Mesendoderm (in vitro differentiated cells): ENCODE measurements around the gene PLCB1.

Experiments used
- DNase-seq: peaks from one replicate; pipeline ENCODE4 v3.0.0; 2013
- H2AK5ac ChIP-seq: 2 replicates; pipeline ENCODE4 v1.6.1; 2013; ENCODE audit warnings: low read length, inconsistent platforms
- H2BK120ac ChIP-seq: 2 replicates; pipeline ENCODE4 v1.6.1; 2013; ENCODE audit warnings: low read depth, mild to moderate bottlenecking, low read length, moderate library complexity, mixed read lengths
- H2BK15ac ChIP-seq: replicated peaks from 2 replicates; pipeline ENCODE4 v1.6.1; 2013; ENCODE audit warnings: low read depth, mild to moderate bottlenecking, moderate library complexity
- H2BK5ac ChIP-seq: 2 replicates; pipeline ENCODE4 v1.6.1; 2013; ENCODE audit warnings: low read length, inconsistent platforms
- H3K18ac ChIP-seq: 2 replicates; pipeline ENCODE4 v1.6.1; 2013; ENCODE audit warnings: mild to moderate bottlenecking, low read length, mixed read lengths
- H3K23ac ChIP-seq: one replicate; pipeline ENCODE4 v1.6.1; 2013; ENCODE audit warnings: low read length
- H3K27ac ChIP-seq: 2 replicates; pipeline ENCODE4 v1.5.1; 2013; ENCODE audit warnings: low read depth, mild to moderate bottlenecking, inconsistent platforms, low read length, moderate library complexity
- H3K27me3 ChIP-seq: 2 replicates; pipeline ENCODE4 v1.6.1; 2013; ENCODE audit warnings: low read length, control low read depth, mild to moderate bottlenecking, inconsistent platforms; ENCODE audit not compliant: insufficient read depth, poor library complexity
- H3K36me3 ChIP-seq: 2 replicates; pipeline ENCODE4 v1.6.1; 2013; ENCODE audit warnings: low read length, inconsistent platforms; ENCODE audit not compliant: control insufficient read depth, insufficient read depth
- H3K4ac ChIP-seq: one replicate; pipeline ENCODE4 v1.6.1; 2013; ENCODE audit warnings: low read depth, mild to moderate bottlenecking, low read length, moderate library complexity
- H3K4me1 ChIP-seq: 2 replicates; pipeline ENCODE4 v1.6.1; 2013; ENCODE audit warnings: low read depth, low read length, inconsistent platforms; ENCODE audit not compliant: control insufficient read depth
- H3K4me2 ChIP-seq: 2 replicates; pipeline ENCODE4 v1.6.1; 2013; ENCODE audit warnings: low read length
- H3K4me3 ChIP-seq: 2 replicates; pipeline ENCODE4 v1.5.1; 2013; ENCODE audit warnings: mild to moderate bottlenecking, low read length
- H3K56ac ChIP-seq: one replicate; pipeline ENCODE4 v1.6.1; 2013; ENCODE audit warnings: low read length
- H3K79me1 ChIP-seq: 2 replicates; pipeline ENCODE4 v1.6.1; 2013; ENCODE audit warnings: low read length, inconsistent platforms
- H3K79me2 ChIP-seq: 2 replicates; pipeline ENCODE4 v1.6.1; 2013; ENCODE audit warnings: mild to moderate bottlenecking, low read length; ENCODE audit not compliant: control insufficient read depth, insufficient read depth
- H3K9ac ChIP-seq: 2 replicates; pipeline ENCODE4 v1.6.1; 2013; ENCODE audit warnings: low read length, inconsistent platforms
- H4K5ac ChIP-seq: one replicate; pipeline ENCODE4 v1.6.1; 2013; ENCODE audit warnings: low read length
- H4K8ac ChIP-seq: one replicate; pipeline ENCODE4 v1.6.1; 2013; ENCODE audit warnings: low read depth, mild to moderate bottlenecking, control low read depth, low read length, moderate library complexity
- WGBS: extraction: QIAGEN DNeasy Blood & Tissue Kit; methylation state at CpG from one replicate; pipeline ENCODE4 v1.1.7; 2013; ENCODE audit warnings: low lambda C conversion rate, missing lambda C conversion rate; ENCODE audit not compliant: insufficient coverage; ENCODE audit errors: extremely low coverage; 5-methylcytosine and 5-hydroxymethylcytosine counted together

Gene PLCB1

GRCh38 chr20:8476021-8476420 lies 344.0 kb downstream of the PLCB1 start:
- Histone ChIP-seq H3K36me3 (no peaks in the 10 kb centered on the region), H3K23ac (no peak overlapping the region), H2BK5ac (no peak overlapping the region), H3K9ac (no peak overlapping the region), H3K27ac (no peak overlapping the region), H3K4me2 (no peak overlapping the region), H3K56ac (no peak overlapping the region), H2BK120ac (no peak overlapping the region), H3K79me1 (no peaks in the 10 kb centered on the region), H3K4me3 (no peak overlapping the region), H2AK5ac (no peak overlapping the region), H4K5ac (no peak overlapping the region), H3K4me1 (no peaks in the 10 kb centered on the region), H3K18ac (no peak overlapping the region), H2BK15ac (no peak overlapping the region), H4K8ac (no peak overlapping the region), H3K27me3 (no peaks in the 10 kb centered on the region), H3K79me2 (no peaks in the 10 kb centered on the region), H3K4ac (no peak overlapping the region)
- DNase-seq, result no peak
- WGBS, result no CpG with 5 or more reads among the region's 2 CpGs

- Histone ChIP-seq H3K4me2 (no peak overlapping the region), H3K56ac (no peak overlapping the region), H2BK5ac (no peak overlapping the region), H3K36me3 (no peaks in the 10 kb centered on the region), H2BK15ac (no peak overlapping the region), H2BK120ac (no peak overlapping the region), H3K27me3 (no peaks in the 10 kb centered on the region), H3K27ac (no peak overlapping the region), H3K23ac (no peak overlapping the region), H2AK5ac (no peak overlapping the region), H3K4ac (no peak overlapping the region), H3K79me1 (no peaks in the 10 kb centered on the region), H3K4me3 (no peak overlapping the region), H4K8ac (no peak overlapping the region), H4K5ac (no peak overlapping the region), H3K9ac (no peak overlapping the region), H3K18ac (no peak overlapping the region), H3K79me2 (no peaks in the 10 kb centered on the region), H3K4me1 (no peaks in the 10 kb centered on the region)
- WGBS, result no CpG with 5 or more reads among the region's 6 CpGs
- DNase-seq, result no peak
Measured at GRCh38 chr20:8480597-8480996, 348.5 kb downstream of the PLCB1 start.

GRCh38 chr20:8487696-8488095 lies 355.6 kb downstream of the PLCB1 start:
- Histone ChIP-seq H3K56ac (no peak overlapping the region), H3K4me1 (no peaks in the 10 kb centered on the region), H3K27me3 (no peaks in the 10 kb centered on the region), H4K5ac (no peak overlapping the region), H4K8ac (no peak overlapping the region), H3K18ac (no peak overlapping the region), H2AK5ac (no peak overlapping the region), H3K36me3 (no peaks in the 10 kb centered on the region), H3K79me1 (no peaks in the 10 kb centered on the region), H3K79me2 (no peaks in the 10 kb centered on the region), H3K4ac (no peak overlapping the region), H2BK5ac (no peak overlapping the region), H3K9ac (no peak overlapping the region), H2BK15ac (no peak overlapping the region), H3K23ac (no peak overlapping the region), H2BK120ac (no peak overlapping the region), H3K4me2 (no peak overlapping the region), H3K4me3 (no peak overlapping the region), H3K27ac (no peak overlapping the region)
- WGBS, result no CpG with 5 or more reads among the region's 7 CpGs
- no peak for DNase-seq

DNA sequence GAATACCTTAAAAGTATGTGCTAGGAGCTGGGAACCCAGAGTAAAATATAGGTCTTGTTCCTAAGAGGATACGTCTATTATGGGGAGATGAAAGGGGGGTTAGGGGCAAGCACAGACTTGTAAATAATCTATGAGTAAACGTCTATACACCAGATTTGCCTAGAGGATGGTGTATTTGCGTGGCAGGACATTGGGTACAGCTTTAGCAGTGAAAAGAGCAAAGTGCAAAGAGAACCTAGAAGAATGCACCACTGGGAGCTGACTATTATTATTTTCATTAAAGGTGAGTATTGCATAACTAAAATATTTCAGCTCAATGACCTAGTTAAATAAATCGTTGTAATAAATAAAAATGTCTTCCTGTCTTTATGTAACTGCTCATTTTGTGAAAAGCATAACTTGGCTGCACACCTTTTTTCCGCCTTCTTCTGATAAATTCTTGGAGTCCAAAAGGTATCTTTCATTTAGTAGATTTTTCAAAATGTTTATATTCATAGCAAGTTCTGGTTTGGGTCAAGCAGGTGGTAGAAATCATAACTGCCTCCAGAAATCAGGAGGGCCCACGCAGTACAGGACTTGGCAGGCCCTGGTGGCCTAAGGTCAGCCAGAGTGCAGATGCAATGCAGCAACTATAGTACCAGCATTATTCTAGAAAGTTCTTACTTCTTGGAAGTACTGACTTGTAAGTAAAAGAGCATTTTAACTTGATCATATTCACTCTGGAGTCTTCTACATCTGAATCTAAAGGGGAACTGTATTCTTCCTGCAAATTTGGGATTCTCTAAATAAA lies 357.2 kb downstream of the PLCB1 start:
- no peaks in the 10 kb centered on the region for H3K36me3 ChIP-seq

DNA sequence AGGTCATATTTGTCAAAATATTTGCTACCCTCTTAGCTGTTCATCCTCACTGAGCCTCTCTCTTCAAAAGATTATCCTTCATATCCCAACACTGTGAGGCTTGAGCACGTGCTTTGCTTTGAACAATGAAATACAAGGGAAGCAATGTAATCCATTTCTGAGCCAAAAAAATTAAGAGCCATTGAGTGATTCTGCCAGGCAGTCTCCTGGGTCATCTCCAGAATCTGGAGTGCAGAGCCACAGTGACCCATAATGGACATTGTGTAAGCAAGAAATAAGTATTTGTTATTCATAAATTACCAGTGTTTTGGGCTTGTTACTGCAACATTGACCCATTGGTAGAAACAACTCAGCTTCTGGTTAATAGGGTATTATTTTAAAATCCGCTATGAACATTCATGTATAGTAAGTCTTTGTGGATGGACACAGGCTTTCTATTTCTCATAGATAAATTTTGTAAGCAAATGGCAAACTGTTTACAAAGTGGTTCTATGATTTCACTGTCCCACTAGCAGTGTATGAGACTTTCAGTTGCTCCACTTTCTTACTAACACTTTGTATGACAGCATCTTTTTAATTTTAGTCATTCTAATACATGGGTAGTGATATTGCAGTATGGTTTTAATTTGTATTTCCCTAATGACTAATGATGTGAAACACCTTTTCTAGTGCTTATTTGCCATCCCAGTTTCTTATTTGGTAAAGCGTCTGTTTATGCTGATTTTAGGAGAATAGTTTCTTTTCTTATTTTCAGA lies 358.2 kb downstream of the PLCB1 start:
- Histone ChIP-seq H3K56ac (no peak overlapping the region), H3K27me3 (no peaks in the 10 kb centered on the region), H3K4me3 (no peak overlapping the region), H4K5ac (no peak overlapping the region), H4K8ac (no peak overlapping the region), H3K79me2 (no peaks in the 10 kb centered on the region), H3K4ac (no peak overlapping the region), H3K27ac (no peak overlapping the region), H2BK15ac (no peak overlapping the region), H3K36me3 (no peaks in the 10 kb centered on the region), H2AK5ac (no peak overlapping the region), H3K4me2 (no peak overlapping the region), H2BK120ac (no peak overlapping the region), H3K9ac (no peak overlapping the region), H2BK5ac (no peak overlapping the region), H3K4me1 (no peaks in the 10 kb centered on the region), H3K79me1 (no peaks in the 10 kb centered on the region), H3K18ac (no peak overlapping the region), H3K23ac (no peak overlapping the region)
- WGBS, result no CpG with 5 or more reads among the region's 3 CpGs
- no peak for DNase-seq

More for the DNA sequence above, 357.2 kb downstream of the PLCB1 start:
- DNase-seq, result no peak
- no peak overlapping the region for H2BK15ac ChIP-seq
- H3K56ac ChIP-seq, result no peak overlapping the region
- no peak overlapping the region for H4K8ac ChIP-seq
- H3K4me1 ChIP-seq, result no peaks in the 10 kb centered on the region
- WGBS, result no CpG with 5 or more reads among the region's 6 CpGs
- H3K18ac ChIP-seq, result no peak overlapping the region
- H3K4me2 ChIP-seq, result no peak overlapping the region
- H3K4ac ChIP-seq, result no peak overlapping the region
- H3K27me3 ChIP-seq, result no peaks in the 10 kb centered on the region
- H4K5ac ChIP-seq, result no peak overlapping the region
- H3K79me2 ChIP-seq, result no peaks in the 10 kb centered on the region
- no peak overlapping the region for H2BK5ac ChIP-seq
- no peak overlapping the region for H2AK5ac ChIP-seq
- H3K79me1 ChIP-seq, result no peaks in the 10 kb centered on the region
- H3K4me3 ChIP-seq, result no peak overlapping the region
- no peak overlapping the region for H2BK120ac ChIP-seq
- H3K9ac ChIP-seq, result no peak overlapping the region
- H3K23ac ChIP-seq, result no peak overlapping the region
- H3K27ac ChIP-seq, result no peak overlapping the region
